A673 (cell line): ENCODE data around the gene SRPX2.

Experiments used
- CTCF ChIP-seq: fragments of 300-800, 200-600 bp; sonication (generic); conservative IDR thresholded peaks from 2 replicates; pipeline ENCODE4 v1.5.1; 2017; ENCODE audit warnings: low read depth, mild to moderate bottlenecking, antibody characterized with exemption, low read length, moderate library complexity, mixed read lengths
- EZH2 ChIP-seq: fragments of 200-600 bp; sonication (generic); IDR thresholded peaks from 2 replicates; pipeline ENCODE4 v1.6.1; 2017; ENCODE audit warnings: borderline replicate concordance, low read depth, mild to moderate bottlenecking, mixed read lengths, antibody characterized with exemption, low read length; ENCODE audit not compliant: poor library complexity, severe bottlenecking

- TF ChIP-seq CTCF (no peak), EZH2 (no peak)
Observed at GRCh38 chrX:100652266-100652665, 8.3 kb downstream of the SRPX2 start.
